Right lobe of liver (tissue), 6 donors: ENCODE measurements around the gene LBX2. TPM values are rescaled to one million over a fixed set of nuclear protein-coding genes. Genes with fewer than 3 reads are reported as not detected.

Experiments
- ATAC-seq, 4 donors: fragments of 200-7000 bp; cut with Tn5 transposase; one replicate each; pipeline ENCODE4 v1.9.1; 2020; ENCODE audit warnings: mild to moderate bottlenecking in 4 of 4, moderate library complexity in 4 of 4
- DNase-seq, 3 donors: peaks; one replicate each; pipeline ENCODE4 v3.0.0-alpha.2; 2020
- H3K27ac ChIP-seq, 3 donors: fragments of 200-600 bp; one replicate each; pipeline ENCODE4 v1.8.0; 2022
- H3K27me3 ChIP-seq, 2 donors: fragments of 200-600 bp; one replicate each; pipeline ENCODE4 v1.8.0; 2022
- H3K36me3 ChIP-seq, 4 donors: fragments of 200-600 bp; sonication (generic) in 1 of 4; one replicate each; pipeline versions ENCODE4 v1.5.1 to v1.8.0; 2017 to 2022; ENCODE audit warnings: control low read depth in 1 of 4
- H3K4me1 ChIP-seq, 4 donors: fragments of 200-600 bp; sonication (generic) in 1 of 4; one replicate each; pipeline versions ENCODE4 v1.5.1 to v1.8.0; 2017 to 2022; ENCODE audit warnings: control low read depth in 1 of 4
- H3K4me3 ChIP-seq, 3 donors: fragments of 200-600 bp; one replicate each; pipeline ENCODE4 v1.8.0; 2022
- H3K9me3 ChIP-seq, 4 donors: fragments of 200-600 bp; sonication (generic) in 1 of 4; one replicate each; pipeline versions ENCODE4 v1.5.1 to v1.8.0; 2017 to 2022; ENCODE audit warnings: control low read depth in 1 of 4
- CTCF ChIP-seq, 4 donors: fragments of 200-600 bp in 3 of 4; fragments of 450-650 bp in 1 of 4; IDR thresholded peaks; one replicate each; pipeline versions ENCODE4 v1.5.1 to v1.8.0; 2016 to 2022; ENCODE audit warnings: antibody characterized with exemption in 4 of 4, mild to moderate bottlenecking in 2 of 4
- POLR2A ChIP-seq: fragments of 450-650 bp; IDR thresholded peaks from one replicate; pipeline ENCODE4 v1.6.1; 2017; ENCODE audit warnings: antibody characterized with exemption, mild to moderate bottlenecking
- WGBS: methylation state at CpG from one replicate; pipeline ENCODE4 v1.1.6; 2018; ENCODE audit warnings: low coverage, low lambda C conversion rate; ENCODE audit not compliant: insufficient coverage; ENCODE audit errors: missing lambda C conversion rate; 5-methylcytosine and 5-hydroxymethylcytosine counted together
- intact Hi-C, 2 donors: fragments of 100-400 bp; cut with DNase I; formaldehyde crosslinking; loops; one replicate each; pipeline versions ENCODE4 v1.11.2 to v1.14.1; 2022
- total RNA-seq, 6 experiments: library from RNA; depleted of rRNA in 2 of 6; stranded (reverse); fragments of >200 nt in 2 of 6; fragmentation: NEBNext Ultra II Directional in 3 of 6; extraction: Animal tissue kit (Norgen Biotek cat#: 25700) in 3 of 6; gene quantifications; one replicate each; pipeline versions ENCODE4 v1.1.0 to v1.2.4, GENCODE V29; 2016 to 2023
- donor health status: DM: no; HTN: yes; CAD: no.
- donor health status: DM: no; HTN: no; CAD: no.
- donor health status: DM: no; HTN: no; CAD: no.
- donor health status: DM: no; HTN: yes; CAD: no.
- donor health status: DM: no; HTN: yes; CAD: no.

Gene LBX2
- total RNA-seq, 6 experiments from 2014 or later: 1.4 to 8.4 (median 5.8) TPM

DNA sequence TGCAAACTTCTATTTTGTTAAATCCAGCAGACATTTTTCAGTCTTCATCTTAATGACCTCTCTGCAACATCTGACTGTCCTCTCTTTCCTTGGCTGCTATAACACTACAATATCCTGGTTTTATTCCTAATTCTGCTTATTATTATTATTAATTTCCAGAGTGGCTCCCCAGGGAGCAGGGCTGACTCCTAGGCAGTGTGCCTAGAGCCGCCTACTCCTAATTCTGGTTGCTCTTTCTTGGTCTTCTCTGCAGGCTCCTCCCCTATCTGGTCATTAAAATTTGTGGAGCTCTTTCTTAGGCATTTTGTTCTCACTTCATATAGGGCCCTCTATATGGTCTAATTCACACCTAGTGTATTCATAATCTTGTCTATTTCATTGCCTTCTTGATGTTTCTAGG lies 43.6 kb upstream of the LBX2 start:
- no peak for DNase-seq
- H3K27me3 ChIP-seq: no peaks in the 10 kb centered on the region
- no peaks in the 10 kb centered on the region for H3K9me3 ChIP-seq
- H3K4me1 ChIP-seq: no peaks in the 10 kb centered on the region
- no peak overlapping the region for H3K4me3 ChIP-seq
- H3K27ac ChIP-seq: no peak overlapping the region
- 89% methylated on average over 1 of the region's 1 CpG for WGBS
- ATAC-seq: no peak
- H3K36me3 ChIP-seq: no peaks in the 10 kb centered on the region
- TF ChIP-seq POLR2A (no peak), CTCF (IDR thresholded peaks at IDR 0.05) (no peak)
- intact Hi-C loops: no loop called here

- Histone ChIP-seq H3K36me3 (no peaks in the 10 kb centered on the region), H3K9me3 (no peaks in the 10 kb centered on the region), H3K27ac (no peak overlapping the region), H3K27me3 (no peaks in the 10 kb centered on the region), H3K4me3 (no peak overlapping the region), H3K4me1 (no peaks in the 10 kb centered on the region)
- intact Hi-C loops: no loop called here
- DNase-seq: no peak
- WGBS: 30% methylated on average over 2 of the region's 5 CpGs
- TF ChIP-seq POLR2A (no peak), CTCF (IDR thresholded peaks at IDR 0.05) (no peak)
- no peak for ATAC-seq
Observed at GRCh38 chr2:74540291-74540690, 40.9 kb upstream of the LBX2 start.

DNA sequence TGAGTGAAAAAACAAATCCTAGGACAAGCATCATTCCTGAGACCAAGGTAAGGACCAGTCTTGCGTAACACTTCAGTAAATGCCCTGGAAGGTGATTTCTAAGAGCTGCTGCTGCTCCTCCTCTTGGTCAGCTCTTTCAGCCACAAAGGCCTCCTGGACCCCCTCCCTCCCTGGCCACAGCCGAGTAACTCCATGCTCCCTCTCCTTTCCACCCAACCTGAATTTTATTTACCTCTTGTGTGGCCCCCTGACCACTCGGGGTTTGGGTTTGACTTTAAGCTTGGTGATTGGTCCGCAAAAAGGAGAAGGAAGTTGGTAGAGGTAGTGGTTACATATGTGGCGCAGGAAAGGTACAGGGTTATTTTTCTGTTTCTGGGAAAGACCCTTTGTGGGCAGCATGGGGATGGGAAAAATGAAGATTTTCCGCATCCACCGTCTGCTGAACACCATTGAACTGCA lies 39.5 kb upstream of the LBX2 start:
- intact Hi-C loops: no loop called here
- TF ChIP-seq POLR2A (no peak), CTCF (IDR thresholded peaks at IDR 0.05) (no peak)
- Histone ChIP-seq H3K36me3 (no peaks in the 10 kb centered on the region), H3K4me3 (no peak overlapping the region), H3K4me1 (no peaks in the 10 kb centered on the region), H3K27ac (no peak overlapping the region), H3K27me3 (no peaks in the 10 kb centered on the region), H3K9me3 (no peaks in the 10 kb centered on the region)
- DNase-seq: no peak
- ATAC-seq: no peak
- WGBS: 39% methylated on average over 7 of the region's 7 CpGs

- H3K27ac ChIP-seq: no peak overlapping the region
- no peaks in the 10 kb centered on the region for H3K27me3 ChIP-seq
- TF ChIP-seq CTCF (IDR thresholded peaks at IDR 0.05) (no peak), POLR2A (no peak)
- no peak for DNase-seq
- H3K9me3 ChIP-seq: no peaks in the 10 kb centered on the region
- 37% methylated on average over 4 of the region's 4 CpGs for WGBS
- H3K36me3 ChIP-seq: peaks cover 0 to 9% (median 0%) of the 10 kb centered on the region in 4 donors
- ATAC-seq: no peak
- H3K4me1 ChIP-seq: no peaks in the 10 kb centered on the region
- intact Hi-C loops: no loop called here
- H3K4me3 ChIP-seq: no peak overlapping the region
Observed at GRCh38 chr2:74537140-74537539, 37.7 kb upstream of the LBX2 start.
